GM12892 (cell line): Measurements from ENCODE around the gene LCN6.

Experiments
- POLR2A ChIP-seq: IDR thresholded peaks from 2 replicates; pipeline ENCODE4 v1.6.1; 2011; ENCODE audit warnings: low read depth, low read length, control low read depth
- POLR2AphosphoS5 ChIP-seq: IDR thresholded peaks from 2 replicates; pipeline ENCODE4 v1.6.1; 2011; ENCODE audit warnings: low read depth, low read length, control low read depth

DNA sequence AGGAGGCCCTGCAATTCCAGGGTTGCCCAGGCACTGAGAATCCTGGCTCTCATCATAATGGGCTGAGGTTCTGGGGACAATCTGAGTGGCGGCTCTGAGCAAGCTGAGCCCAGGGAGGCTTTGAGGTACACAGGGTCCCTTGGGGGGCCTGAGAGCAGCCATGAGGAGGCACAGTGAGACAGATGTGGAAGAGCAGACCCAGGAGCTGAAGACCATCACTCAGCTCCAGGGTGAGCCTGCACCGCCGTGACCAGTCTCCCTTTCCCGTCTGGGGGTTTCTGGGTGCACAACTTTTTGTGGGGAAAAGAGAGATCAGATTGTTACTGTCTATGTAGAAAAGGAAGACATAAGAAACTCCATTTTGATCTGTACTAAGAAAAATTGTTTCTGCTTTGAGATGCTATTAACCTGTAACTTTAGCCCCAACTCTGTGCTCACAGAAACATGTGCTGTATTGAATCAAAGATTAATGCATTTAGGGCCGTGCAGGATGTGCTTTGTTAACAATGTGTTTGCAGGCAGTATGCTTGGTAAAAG is 48.0 kb upstream of the LCN6 start, which contains the start of gene CCDC183:
- no peak for TF ChIP-seq POLR2AphosphoS5
- no peak for TF ChIP-seq POLR2A
